Measurements from ENCODE around the gene SEZ6.
A peak's percentile ranks its signal among the peaks of the same experiment; 100 is the strongest.

The SEZ6 gene

DNA sequence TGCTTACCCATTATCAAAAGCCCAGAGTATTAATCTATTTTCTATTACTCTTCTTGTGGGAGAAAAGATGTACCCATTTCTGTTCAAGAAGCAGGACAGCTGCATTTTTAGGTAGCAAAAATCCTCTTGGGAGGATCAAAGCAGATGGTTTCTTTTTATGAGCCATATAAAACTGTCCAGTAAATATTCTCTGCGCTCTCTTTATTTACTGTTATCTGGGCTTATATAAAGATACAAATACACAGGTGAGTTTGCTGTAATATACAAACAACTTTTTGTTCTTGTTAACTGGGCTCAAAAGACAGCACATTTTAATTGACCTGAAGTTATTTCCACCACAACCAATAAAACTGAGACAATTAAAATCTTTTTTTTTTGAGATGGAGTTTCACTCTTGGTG, 64.6 kb downstream of the SEZ6 start:
- TF ChIP-seq CTCF (IDR thresholded peaks at IDR 0.05): no peak
- peaks cover 32% of the 10 kb centered on the region for H3K4me1 ChIP-seq
- peaks cover 85% of the 10 kb centered on the region for H3K79me2 ChIP-seq
- H3K9ac ChIP-seq: no peak overlapping the region
- H3K27me3 ChIP-seq (ENCODE audit: control insufficient read depth, insufficient read depth, low read length): no peaks in the 10 kb centered on the region
- no peak overlapping the region for H3K4me2 ChIP-seq (ENCODE audit: low read length)
- no peak overlapping the region for H2AFZ ChIP-seq
- H3K27ac ChIP-seq: no peak overlapping the region
- no peak overlapping the region for H3K4me3 ChIP-seq (ENCODE audit: low read depth, low read length)
- no peaks in the 10 kb centered on the region for H3K9me3 ChIP-seq (ENCODE audit: control insufficient read depth, low read length)
- no peaks in the 10 kb centered on the region for H3K36me3 ChIP-seq (ENCODE audit: control insufficient read depth, insufficient read depth, low read length)

DNA sequence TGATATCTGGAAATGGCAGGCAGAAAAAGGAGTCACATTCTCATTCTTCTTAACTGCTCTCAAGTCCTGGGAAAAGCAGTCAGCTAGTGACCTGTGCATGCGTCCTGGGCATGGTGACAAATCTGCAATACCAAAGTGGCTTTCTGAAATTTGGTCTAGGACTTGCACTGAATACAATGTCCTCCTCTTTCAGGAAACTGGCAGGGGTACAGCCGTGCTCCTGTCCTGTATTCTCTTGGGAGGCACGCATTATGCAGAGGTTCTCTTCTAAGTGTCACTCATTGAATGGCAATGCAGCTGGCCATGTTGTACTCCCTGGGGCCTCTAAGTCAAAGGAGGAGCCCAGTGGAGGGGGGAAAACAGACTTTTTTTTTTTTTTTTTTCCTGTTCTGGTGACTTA, 65.2 kb downstream of the SEZ6 start:
- Histone ChIP-seq H3K79me2 (peaks cover 85% of the 10 kb centered on the region), H3K9ac (no peak overlapping the region), H3K27ac (no peak overlapping the region), H3K27me3 (ENCODE audit: control insufficient read depth, insufficient read depth, low read length) (no peaks in the 10 kb centered on the region), H2AFZ (no peak overlapping the region), H3K9me3 (ENCODE audit: control insufficient read depth, low read length) (no peaks in the 10 kb centered on the region), H3K4me1 (peaks cover 32% of the 10 kb centered on the region), H3K4me3 (ENCODE audit: low read depth, low read length) (no peak overlapping the region), H3K4me2 (ENCODE audit: low read length) (no peak overlapping the region), H3K36me3 (ENCODE audit: control insufficient read depth, insufficient read depth, low read length) (no peaks in the 10 kb centered on the region)
- TF ChIP-seq CTCF (IDR thresholded peaks at IDR 0.05): no peak

DNA sequence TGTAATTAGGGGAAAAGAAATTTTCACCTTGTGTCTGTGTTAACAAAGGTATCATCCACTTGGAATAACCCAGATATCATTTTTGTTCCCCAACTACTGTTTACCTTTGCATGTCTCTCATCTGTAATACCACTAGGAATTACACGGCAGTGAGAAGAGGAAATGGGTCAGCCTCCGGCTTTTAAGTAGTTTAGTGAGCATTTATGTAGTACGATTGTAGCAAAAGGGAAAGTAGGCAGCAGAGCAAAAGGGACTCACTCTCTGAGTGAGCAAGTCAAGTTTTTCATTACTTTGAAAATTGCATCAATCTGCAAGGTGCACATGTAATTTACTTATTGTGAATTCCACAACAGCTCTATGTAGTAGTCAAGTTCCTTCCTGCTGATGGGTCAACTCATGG, 65.7 kb downstream of the SEZ6 start:
- H3K79me2 ChIP-seq: peaks cover 86% of the 10 kb centered on the region
- H3K36me3 ChIP-seq (ENCODE audit: control insufficient read depth, insufficient read depth, low read length): no peaks in the 10 kb centered on the region
- no peak overlapping the region for H3K27ac ChIP-seq
- no peak overlapping the region for H2AFZ ChIP-seq
- H3K9me3 ChIP-seq (ENCODE audit: control insufficient read depth, low read length): no peaks in the 10 kb centered on the region
- TF ChIP-seq CTCF (IDR thresholded peaks at IDR 0.05): no peak
- H3K4me1 ChIP-seq: peaks cover 29% of the 10 kb centered on the region
- no peaks in the 10 kb centered on the region for H3K27me3 ChIP-seq (ENCODE audit: control insufficient read depth, insufficient read depth, low read length)
- no peak overlapping the region for H3K9ac ChIP-seq
- no peak overlapping the region for H3K4me2 ChIP-seq (ENCODE audit: low read length)
- no peak overlapping the region for H3K4me3 ChIP-seq (ENCODE audit: low read depth, low read length)

- Histone ChIP-seq H3K36me3 (ENCODE audit: control insufficient read depth, insufficient read depth, low read length) (no peaks in the 10 kb centered on the region), H3K4me1 (peaks cover 26% of the 10 kb centered on the region), H3K79me2 (peaks cover 84% of the 10 kb centered on the region)
Observed at GRCh38 chr17:28938552-28938951, 67.3 kb downstream of the SEZ6 start.

More at GRCh38 chr17:28938552-28938951, 67.3 kb downstream of the SEZ6 start:
- H3K27me3 ChIP-seq (ENCODE audit: control insufficient read depth, insufficient read depth, low read length): no peaks in the 10 kb centered on the region
- no peak overlapping the region for H3K27ac ChIP-seq
- H3K4me2 ChIP-seq (ENCODE audit: low read length): peak overlapping the region; percentile 29
- no peak overlapping the region for H3K9ac ChIP-seq
- no peak for TF ChIP-seq CTCF (IDR thresholded peaks at IDR 0.05)
- no peak overlapping the region for H2AFZ ChIP-seq
- no peaks in the 10 kb centered on the region for H3K9me3 ChIP-seq (ENCODE audit: control insufficient read depth, low read length)
- no peak overlapping the region for H3K4me3 ChIP-seq (ENCODE audit: low read depth, low read length)
